Muscle of arm (tissue), 12 donors: ENCODE data around the gene HDAC8. TPM values are rescaled to one million over a fixed set of nuclear protein-coding genes. Genes with fewer than 3 reads are reported as not detected.
"Not testable (repeated sequence)": the region's sequence is repeated elsewhere in the genome, so short reads cannot be mapped to it uniquely, and the experiment has no call there.

Experiments
- DNase-seq: peaks from one replicate; pipeline ENCODE4 v3.0.0-alpha.2; 2013
- polyA plus RNA-seq, 12 donors: library from polyadenylated mRNA; unstranded; fragments of 120-200 nt; gene quantifications; one replicate each; pipeline ENCODE4 v1.2.1, GENCODE V29; 2013; ENCODE audit not compliant: insufficient read length in 12 of 12

The HDAC8 gene
- polyA plus RNA-seq, 12 donors, result 12.6 to 31.2 (median 19.2) TPM; not detected in 1

DNA sequence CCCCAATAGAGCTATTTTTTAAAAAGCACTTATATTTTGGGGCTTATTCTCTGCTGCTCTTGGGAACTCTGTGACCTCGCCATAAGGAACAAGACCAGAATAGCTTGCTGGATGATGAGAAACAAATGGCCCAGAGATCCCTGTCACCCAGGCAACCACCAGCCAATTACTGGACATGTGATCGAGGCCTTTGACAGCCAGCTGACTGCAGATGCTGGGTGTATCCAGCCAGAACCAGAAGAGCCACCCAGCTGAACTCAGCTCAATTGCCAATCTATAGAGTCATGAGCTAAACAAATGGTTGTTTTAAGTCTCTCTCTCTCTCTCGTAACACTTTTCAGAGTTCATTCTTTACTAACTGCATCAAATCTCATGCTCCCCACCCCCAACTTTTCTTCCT lies 242.5 kb downstream of the HDAC8 start:
- DNase-seq, result no peak

DNA sequence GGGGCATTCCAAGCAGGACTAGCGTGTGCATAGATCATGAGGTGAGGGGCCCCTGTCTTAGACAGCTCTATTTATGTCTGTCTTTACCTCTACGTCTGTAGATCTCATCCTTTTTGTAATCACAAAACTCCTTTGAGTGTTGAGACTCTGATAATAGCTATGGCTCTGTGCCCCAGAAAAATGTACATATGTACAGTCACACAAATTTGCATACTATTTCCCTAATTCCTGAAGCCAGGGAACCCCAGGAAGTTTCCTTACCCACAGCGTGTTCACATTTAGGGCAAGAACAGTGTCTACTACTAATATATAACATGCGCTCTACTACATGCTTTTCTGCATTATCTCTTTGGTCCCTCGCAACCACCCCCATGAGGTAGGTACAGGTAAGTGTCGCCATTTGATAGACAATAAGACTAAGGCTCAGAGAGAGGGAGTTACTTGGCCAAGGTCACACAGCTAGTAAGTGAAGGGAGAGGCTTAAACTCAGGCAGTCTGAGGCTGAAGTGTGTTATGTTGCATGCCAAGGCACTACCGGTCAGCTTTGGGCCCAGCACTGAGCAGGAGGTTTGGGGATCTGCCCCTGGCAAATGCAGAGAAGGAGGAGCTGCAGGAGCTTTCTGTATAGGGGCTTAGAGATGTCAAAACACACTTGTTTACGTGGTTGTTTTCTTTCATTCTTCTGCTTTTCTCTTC lies 245.9 kb downstream of the HDAC8 start:
- DNase-seq, result no peak

DNA sequence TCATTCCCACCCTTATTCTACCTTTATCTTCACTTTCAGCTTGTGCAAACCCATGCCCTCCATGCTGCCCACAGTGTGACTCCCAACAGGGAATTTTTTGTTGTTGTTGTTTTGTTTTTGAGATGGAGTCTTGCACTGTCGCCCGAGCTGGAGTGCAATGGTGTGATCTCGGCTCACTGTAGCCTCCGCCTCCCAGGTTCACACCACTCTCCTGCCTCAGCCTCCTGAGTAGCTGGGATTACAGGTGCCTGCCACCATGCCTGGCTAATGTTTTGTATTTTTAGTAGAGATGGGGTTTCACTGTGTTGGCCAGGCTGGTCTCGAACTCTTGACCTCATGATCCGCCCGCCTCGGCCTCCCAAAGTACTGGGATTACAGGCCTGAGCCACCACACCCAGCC lies 253.0 kb downstream of the HDAC8 start:
- not testable (repeated sequence) for DNase-seq

DNA sequence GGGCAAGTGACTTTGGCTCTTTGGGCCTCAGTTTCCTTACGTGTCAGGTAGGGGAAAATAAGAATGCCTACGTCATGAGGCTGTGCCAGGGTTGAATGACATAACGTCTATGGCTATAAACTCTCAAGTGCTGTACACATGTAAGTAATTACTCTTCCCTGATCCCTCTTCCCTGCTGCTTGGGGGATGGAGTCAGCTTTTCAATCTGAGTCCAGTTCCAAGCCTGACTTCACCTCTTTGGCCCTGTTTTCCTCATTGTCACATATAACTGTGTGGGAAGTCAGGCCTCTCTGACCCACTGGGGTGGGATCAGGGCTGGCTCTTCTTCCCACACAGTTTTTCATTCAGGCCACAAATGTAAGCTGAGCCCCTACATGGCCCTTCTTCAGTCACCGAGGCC lies 255.5 kb downstream of the HDAC8 start:
- DNase-seq, result no peak

DNA sequence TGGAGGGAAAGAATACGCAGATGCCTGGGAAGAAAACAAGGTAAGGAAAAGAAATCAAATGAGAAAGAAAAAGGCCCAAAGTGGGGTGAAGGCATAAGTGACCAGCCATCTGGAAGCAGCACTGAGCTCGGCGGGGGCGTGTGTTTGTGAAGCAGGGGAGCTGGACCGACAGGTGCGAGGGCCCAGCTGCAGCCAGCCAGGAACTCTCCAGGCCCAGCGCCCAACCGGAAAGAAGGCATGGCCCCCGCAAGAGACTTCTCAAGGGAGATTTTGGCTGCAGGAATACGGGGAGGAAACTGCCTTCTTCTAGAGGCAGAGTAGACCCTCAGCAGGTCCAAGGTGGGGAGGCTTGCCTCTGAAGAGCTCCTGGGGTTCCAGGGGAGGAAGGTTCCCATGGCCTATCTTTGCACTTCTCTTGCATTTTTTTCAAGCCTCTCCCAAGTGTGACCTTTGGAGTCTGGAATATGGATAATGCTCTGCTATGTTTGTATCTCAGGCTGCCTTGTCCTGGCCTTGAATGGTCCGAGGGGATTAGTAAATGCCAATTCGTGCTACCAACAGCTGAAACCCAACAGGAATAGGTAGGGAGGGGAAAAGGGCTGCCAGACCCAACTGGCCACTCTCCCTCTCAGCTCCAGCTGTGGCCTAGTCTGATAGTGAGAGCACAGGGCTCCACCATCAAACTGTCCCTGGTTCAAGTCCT lies 256.1 kb downstream of the HDAC8 start:
- no peak for DNase-seq

DNA sequence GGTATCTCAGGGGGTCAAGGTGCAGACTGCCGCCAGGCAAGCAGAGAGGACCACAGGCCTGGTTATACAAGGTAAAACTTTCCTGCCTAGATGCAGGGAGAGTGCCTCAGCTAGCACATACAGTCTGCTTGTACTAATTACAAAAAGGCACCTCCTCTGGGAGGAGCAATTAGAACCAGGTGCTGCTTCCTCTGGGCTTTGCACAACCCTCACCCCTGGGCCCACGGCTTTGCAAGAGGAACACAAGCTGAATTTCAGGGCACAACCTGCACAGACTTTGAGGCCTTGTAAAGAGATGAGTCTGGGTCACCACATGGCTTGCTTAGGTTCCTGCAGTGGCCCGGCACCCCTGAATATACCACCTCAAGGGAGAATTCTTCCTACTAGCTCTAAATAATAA lies 257.8 kb downstream of the HDAC8 start:
- no peak for DNase-seq

DNA sequence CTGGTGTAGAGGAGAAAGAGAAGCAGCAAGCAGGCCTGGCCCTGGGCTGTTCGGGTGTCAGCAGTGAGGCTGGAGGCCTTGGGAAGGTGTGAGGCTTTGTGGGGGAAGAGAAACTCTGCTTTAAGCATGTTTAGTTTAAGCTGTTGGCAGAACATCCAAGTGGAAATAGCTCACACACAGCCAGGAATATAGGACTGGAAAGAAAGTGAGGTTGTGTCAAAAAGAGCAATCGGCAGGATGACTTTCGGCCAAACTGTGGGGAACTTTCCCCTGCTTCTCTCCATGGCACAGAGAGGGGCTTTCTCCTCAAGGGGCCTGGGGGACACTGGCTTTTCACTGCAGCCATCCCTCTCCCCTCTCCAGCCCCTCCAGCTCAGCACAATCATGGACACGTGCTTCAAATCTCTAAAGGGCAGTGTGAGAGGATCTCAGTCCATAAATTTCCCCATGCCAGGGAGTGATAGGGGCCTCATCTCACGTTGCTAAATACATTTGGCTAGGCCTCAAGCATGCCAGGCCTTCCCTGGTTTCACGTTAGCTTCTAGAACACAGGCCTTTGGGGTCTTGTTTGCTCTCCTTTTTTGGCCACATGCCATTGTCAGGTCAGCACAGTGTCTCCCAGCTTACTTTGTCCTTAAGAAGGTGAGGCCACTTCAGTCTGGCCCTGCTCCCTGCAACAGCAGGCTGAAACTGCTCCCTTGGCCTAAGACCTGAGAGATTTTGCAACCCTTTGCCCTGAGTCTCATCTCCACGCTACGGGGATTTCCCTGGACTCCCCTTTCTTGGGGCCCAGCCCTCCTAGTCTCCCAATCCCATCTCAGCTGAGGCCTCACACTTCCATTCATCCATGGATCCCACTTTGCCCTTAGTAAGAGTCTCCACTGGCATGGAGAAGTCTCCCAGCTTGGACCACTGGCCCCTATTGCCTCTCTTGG lies 258.7 kb downstream of the HDAC8 start:
- DNase-seq, result peak; percentile 75

DNA sequence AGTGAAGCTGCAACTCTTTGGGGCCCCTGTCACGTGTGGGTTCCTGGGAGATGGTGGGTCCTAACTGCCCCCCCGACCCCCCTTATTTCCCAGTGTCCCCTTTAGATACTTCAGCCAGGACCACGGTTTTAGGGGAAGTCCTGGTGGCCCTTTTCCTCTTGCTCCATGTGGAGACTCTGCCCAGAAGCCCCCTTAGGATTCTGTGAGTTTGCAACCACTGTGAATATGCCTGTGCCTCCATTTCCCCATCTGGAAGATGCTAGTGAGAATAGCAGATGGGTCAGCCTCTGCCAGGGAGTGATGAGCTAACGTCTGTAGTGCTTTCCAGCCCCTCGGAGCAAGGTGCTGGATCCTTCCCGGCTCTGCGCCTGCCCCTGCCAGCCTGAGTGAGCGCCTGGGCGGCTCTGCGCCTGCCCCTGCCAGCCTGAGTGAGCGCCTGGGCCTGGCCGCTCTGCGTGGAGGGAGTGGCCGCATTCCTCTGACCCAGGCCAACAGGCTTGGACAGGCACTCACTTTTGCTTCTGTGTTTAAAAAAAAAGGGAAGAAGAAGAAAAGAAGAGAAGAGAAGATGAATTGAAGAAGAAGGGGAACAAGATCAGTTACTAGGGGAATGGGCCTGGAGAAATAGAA lies 260.2 kb downstream of the HDAC8 start:
- no peak for DNase-seq

DNA sequence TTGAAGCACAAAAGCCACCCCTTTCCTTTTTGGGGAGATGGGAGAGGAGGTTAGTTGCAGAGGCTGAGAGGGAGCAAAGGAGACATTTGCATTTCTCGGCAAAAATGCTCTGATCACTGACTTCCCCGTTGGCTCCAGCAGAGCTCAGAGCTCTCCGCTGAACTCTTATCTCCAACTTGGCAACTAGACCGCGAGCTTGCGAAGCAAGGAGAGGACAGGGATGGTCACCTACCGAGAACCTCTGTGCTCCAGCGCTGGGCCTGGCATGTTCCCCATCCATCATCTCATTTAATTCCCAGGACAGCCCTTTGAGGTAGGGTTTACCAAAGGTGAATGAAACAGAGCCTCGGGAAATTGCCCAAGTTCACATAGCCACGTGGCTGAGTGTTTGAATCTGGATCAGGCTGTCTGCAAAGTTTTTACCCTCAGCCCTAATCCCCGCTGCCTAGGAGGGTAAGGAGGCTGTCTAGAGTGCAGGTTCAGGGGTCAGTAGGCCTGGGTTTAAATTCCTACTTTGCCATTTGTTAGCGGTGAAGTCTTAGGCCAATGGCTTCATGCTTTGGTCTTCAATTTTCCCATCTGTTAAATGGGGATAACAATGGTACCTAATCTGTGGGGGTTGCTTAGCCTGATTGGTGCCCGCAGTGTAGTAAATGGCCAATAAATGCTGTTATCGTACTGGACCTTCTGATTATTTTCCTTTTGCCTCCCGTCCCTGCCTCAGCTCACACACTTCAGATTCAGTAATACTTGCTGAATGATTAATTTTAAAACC lies 263.2 kb downstream of the HDAC8 start:
- DNase-seq, result no peak

DNA sequence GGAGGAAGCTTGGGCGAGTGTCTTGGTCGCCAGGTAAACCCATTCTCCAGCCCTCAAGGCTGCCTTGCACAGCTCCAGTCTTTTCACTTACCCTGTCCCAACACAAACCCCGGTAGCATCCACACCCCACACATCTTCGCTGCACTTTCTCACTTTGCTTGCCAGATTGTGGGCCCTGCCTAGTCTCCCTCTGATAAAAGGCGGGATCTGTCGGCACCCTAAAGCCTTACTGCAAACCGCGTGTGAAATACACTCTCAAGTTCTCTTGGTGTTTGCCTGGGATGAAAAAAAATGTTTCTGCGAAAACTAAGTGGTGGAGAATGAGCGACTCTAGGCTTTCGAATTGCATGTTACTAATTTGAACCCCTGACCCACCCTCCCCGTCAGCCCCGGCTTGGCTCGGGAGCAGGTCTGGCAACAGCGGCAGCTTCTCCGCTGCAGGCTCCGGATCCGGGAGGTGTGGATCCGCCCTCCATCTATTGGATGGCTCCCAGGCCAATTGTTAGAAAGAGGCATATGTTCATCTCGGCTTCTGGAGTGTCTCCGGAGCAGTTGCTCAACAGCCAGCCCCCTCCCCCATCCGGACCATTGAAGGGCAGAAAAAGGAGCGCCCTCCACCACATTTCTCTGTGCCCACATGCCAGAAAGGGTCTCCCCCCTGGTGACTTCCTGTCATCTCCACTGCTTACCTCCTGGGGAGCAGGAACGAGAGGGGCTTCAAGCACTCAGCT lies 263.9 kb downstream of the HDAC8 start:
- peak; percentile 80 for DNase-seq

DNA sequence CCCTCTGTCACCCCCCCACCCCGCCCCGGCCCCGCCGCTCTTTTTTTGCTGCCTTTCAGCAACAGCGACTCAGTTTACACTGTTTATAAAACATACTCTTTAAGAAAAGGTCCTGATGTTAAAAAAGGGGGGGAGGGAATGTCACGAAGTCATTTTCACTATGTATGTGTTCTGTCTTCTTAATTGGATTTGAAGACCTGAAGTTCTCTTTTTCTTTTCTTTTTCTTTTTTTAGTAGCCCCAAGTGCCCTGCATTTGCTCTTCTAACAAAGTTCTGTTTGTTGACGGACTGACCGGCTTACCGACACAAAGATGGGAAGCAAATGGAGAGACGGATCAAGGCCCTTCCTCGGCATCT lies 264.5 kb downstream of the HDAC8 start:
- no peak for DNase-seq

DNA sequence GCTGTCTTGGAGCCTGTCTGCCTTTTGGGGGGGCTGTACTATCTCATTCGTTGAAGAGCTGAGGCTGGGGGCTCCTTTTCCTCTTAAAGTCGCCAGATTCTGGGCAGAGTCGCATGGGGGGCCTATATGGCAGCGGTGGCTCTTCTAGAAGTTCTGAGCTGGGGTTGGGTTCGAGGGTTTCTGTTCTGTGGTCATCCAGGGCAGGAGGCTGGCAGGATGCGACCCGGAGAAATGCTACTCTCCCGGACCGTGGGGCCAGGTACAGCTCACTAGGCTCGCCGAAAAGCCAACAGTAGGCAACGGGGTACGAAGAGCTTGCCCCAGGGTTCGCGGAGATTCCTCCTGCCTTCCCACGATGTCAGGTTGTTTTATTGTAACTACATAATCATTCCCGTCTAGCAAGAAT lies 265.0 kb downstream of the HDAC8 start:
- no peak for DNase-seq

DNA sequence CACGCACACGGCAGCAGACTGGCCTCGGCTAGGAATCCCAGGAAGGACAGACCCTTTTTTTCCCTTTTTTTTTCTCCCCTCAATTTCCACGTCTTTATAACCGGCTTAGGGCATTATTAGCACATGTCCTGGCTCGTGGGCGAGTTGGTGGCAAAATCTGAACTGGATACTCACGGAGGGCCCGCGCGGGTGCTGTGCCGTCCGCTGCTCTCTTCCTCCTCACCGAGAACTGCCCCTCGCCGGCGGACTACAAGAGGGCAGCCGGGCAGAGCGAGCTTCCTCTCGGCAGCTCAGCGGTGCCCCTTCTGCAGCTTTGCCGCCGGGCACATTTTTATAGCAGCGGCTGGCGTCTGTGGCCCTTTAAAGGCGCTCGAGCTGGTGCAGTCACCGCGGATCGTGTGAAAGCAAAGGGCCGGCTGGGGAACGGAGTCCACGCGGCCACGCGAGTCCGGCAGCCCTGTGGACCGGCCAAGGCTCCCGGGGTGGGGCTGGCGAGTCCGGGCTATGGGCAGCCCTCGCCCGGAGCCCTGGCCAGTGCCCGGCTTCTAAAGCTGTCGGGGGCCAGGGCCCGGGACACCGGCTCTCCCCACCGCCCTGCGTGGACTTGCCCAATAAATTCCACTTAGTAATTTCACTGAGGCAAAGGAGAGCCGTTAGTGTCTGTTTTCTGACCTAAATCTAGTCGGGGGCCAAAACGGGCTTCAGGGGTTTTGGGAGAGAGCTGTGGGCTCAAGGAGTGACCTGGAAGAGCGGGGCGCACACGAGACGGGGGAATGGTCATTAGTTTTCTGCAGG lies 265.6 kb downstream of the HDAC8 start:
- DNase-seq, result peak; percentile 70

DNA sequence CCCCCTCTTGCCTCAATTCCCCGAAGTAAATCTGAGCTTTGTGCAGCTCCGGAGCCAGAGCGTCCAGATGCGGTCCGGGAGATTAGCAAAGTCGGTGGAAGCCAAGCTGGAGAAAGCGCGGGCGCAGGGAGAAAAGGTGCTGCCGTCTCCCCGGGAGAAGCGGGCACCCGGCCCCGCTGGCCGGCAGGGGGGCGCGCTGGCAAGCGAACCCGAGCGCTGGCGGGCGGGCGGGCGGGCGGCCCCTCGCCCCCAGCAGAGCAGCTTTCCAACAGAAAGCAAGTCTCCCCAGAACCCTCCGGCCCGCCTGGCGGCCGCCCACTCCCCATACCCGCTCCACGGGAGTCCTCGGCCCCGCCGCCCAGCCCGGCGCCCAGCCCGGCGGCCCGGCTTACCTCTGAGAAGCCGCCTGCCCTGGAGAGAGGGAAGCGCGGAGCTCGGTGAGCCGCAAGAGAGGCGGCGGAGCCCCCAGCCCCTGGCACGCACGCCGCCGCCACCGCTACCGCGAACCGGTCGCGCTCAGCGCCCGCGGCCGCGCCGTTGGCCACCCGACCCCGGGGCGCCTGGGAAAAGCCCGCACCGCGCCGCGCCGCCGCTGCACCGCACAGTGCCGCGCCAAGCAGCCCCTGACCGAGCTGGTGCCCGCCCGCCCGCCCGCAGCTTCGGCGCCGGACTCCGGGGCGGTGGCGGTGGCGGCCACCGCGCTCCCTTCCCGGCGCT lies 266.4 kb downstream of the HDAC8 start:
- no peak for DNase-seq

DNA sequence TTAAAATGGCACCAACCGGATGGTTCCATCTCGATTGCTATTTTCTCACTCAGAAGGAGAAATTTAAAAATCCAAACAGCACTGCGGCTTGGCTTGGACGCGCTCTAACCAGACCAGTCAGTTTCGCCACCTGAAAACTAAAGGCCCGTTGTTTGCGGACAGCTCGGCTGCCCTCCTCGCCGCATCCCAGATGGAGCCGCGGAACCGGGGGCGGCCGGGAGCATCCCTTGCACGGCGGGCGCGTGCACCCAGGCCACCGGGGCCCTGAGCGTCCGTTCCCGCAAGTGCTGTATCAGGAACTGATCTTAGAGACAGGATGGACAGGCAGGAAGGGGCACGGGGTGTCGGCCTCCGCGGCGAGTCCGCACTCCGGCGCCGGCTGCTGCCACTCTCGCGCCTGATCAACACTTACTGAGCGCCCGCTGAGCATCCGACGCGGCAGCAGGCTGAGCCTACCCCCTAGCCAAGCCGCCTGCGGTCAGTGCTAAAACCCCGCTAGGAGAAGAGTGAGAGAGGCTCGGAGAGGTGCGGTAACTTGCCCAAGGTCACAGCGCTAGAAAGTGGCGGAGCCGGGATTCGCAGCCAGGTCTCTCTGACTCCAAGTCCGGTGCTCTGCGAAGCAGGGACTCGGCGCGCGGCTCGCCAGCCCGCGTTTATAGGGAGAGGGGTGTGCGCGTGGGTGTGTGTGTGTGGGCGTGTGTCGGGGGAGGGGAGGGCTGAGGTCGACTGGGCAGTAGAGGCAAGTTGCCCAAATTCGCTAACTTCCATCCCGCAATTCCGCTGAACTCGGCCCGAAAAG lies 267.2 kb downstream of the HDAC8 start, which contains the start of gene CITED1:
CITED1 (minus strand) TSS at position 629 of the 799 bp plus-strand sequence. CDS start 3,045 bp downstream, outside the sequence.
- DNase-seq, result no peak

DNA sequence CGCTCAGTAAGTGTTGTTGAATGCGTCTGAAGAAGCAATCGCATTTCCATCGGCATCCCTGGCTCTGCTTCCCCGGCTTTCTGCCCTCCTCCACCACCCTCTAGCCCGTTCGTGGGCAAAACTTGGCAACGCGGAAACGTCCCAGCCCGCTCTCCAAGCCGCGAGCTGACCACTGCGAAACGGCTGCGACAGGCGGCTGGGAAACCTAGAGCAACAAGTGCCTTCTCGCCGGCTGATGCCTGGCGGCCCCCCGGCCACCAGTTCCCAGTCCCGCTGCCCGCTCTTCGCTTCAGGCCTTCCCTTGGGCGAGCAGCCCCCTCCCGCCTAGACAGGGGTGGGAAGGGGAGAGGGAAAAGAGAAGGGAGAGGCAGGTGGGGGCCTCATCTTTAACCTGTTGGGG lies 267.8 kb downstream of the HDAC8 start:
- no peak for DNase-seq

DNA sequence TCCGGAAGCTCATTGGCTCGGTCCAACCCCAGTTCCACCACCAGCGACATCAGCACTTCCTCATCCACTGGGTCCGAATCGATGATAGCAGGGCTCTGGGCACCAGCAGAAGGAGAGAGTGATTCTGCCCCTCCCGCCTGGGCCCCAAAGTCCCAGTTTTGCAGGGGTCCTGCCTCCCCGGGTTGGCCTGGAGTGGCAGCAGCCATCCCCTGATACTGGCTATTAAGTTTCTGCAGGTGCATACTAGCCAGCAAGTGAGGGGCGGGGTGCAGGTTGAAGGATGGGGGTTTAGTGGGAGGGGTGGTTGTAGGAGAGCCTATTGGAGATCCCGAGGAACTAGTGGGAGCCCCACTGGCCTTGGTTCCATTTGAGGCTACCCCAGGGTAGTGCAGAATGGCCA lies 270.9 kb downstream of the HDAC8 start:
- DNase-seq, result no peak
